ENCODE measurements around the gene EPHB6.
A peak's percentile ranks its signal among the peaks of the same experiment; 100 is the strongest.

EPHB6 gene

GRCh38 chr7:142833174-142834048 is 21.5 kb upstream of the EPHB6 start:
- no peak for DNase-seq

GRCh38 chr7:142835487-142835886 is 19.4 kb upstream of the EPHB6 start:
- DNase-seq: no peak

- DNase-seq: no peak
Measured at GRCh38 chr7:142836426-142836825, 18.4 kb upstream of the EPHB6 start.

GRCh38 chr7:142838461-142839213 is 16.2 kb upstream of the EPHB6 start:
- DNase-seq: no peak

GRCh38 chr7:142842251-142842766 is 12.6 kb upstream of the EPHB6 start:
- DNase-seq: no peak

GRCh38 chr7:142847353-142847752 is 7.5 kb upstream of the EPHB6 start:
- DNase-seq: no peak

- DNase-seq: no peak
Measured at GRCh38 chr7:142851269-142851668, 3.6 kb upstream of the EPHB6 start.

- no peak for DNase-seq
Measured at GRCh38 chr7:142851919-142852318, 3.0 kb upstream of the EPHB6 start.

GRCh38 chr7:142853739-142854371 is 1.0 kb upstream of the EPHB6 start:
- peak; percentile 61 for DNase-seq

GRCh38 chr7:142855114-142855743 is 353 bp downstream of the EPHB6 start:
- no peak for DNase-seq

- no peak for DNase-seq
Measured at GRCh38 chr7:142855756-142856564, 1.1 kb downstream of the EPHB6 start.

- no peak for DNase-seq
Measured at GRCh38 chr7:142856565-142857245, 1.8 kb downstream of the EPHB6 start.

- DNase-seq: no peak
Measured at GRCh38 chr7:142857625-142858024, 2.7 kb downstream of the EPHB6 start.

- no peak for DNase-seq
Measured at GRCh38 chr7:142859411-142859810, 4.5 kb downstream of the EPHB6 start.

- no peak for DNase-seq
Measured at GRCh38 chr7:142859829-142860228, 5.0 kb downstream of the EPHB6 start.

- DNase-seq: no peak
Measured at GRCh38 chr7:142860968-142861367, 6.1 kb downstream of the EPHB6 start.

GRCh38 chr7:142862351-142862750 is 7.5 kb downstream of the EPHB6 start:
- DNase-seq: no peak

- no peak for DNase-seq
Measured at GRCh38 chr7:142862786-142863400, 8.0 kb downstream of the EPHB6 start.

- no peak for DNase-seq
Measured at GRCh38 chr7:142863891-142864685, 9.2 kb downstream of the EPHB6 start.

Measured in central memory CD4-positive, alpha-beta T cell (primary cell).